ENCODE data around the gene SORBS2.

SORBS2 gene

GRCh38 chr4:185700048-185700447 is 111.9 kb downstream of the SORBS2 start (continued):
- TF ChIP-seq POU6F1 (CRISPR knock-in tag; IDR thresholded peaks at IDR 0.05; ENCODE audit: borderline replicate concordance, low read depth) (no peak; the same call in 1 of the 2 replicates), BACH2 (CRISPR knock-in tag; IDR thresholded peaks at IDR 0.05; ENCODE audit: borderline replicate concordance) (no peak), CSRNP3 (CRISPR knock-in tag; IDR thresholded peaks at IDR 0.05) (no peak)

- no peak for ATAC-seq
Observed at GRCh38 chr4:185697488-185697887, 114.5 kb downstream of the SORBS2 start.

More at GRCh38 chr4:185697488-185697887, 114.5 kb downstream of the SORBS2 start:
- TF ChIP-seq ZNF70 (CRISPR knock-in tag; IDR thresholded peaks at IDR 0.05) = no peak
- TF ChIP-seq TCF4 (CRISPR knock-in tag; IDR thresholded peaks at IDR 0.05; ENCODE audit: borderline replicate concordance) = no peak
- no peak for TF ChIP-seq PATZ1 (CRISPR knock-in tag; IDR thresholded peaks at IDR 0.05; ENCODE audit: borderline replicate concordance)
- TF ChIP-seq CREB5 (CRISPR knock-in tag; IDR thresholded peaks at IDR 0.05; ENCODE audit: low read depth) = no peak
- TF ChIP-seq POU6F1 (CRISPR knock-in tag; IDR thresholded peaks at IDR 0.05; ENCODE audit: borderline replicate concordance, low read depth) = no peak
- no peak for TF ChIP-seq TSHZ2 (CRISPR knock-in tag; IDR thresholded peaks at IDR 0.05)
- TF ChIP-seq ARNTL (CRISPR knock-in tag; IDR thresholded peaks at IDR 0.05; ENCODE audit: borderline replicate concordance, low read depth) = no peak
- TF ChIP-seq CSRNP3 (CRISPR knock-in tag; IDR thresholded peaks at IDR 0.05) = no peak
- TF ChIP-seq ZNF565 (CRISPR knock-in tag; conservative IDR thresholded peaks at IDR 0.05; ENCODE audit: low read depth) = no peak
- TF ChIP-seq SNAI2 (CRISPR knock-in tag; IDR thresholded peaks at IDR 0.05) = no peak
- no peak for TF ChIP-seq RARB (CRISPR knock-in tag; IDR thresholded peaks at IDR 0.05)

Data from SK-N-SH treated with all-trans-retinoic acid at 6 μM for 48 hours (cell line).